K562 (cell line): Measurements from ENCODE around the gene UPK3A. TPM values are rescaled to one million over a fixed set of nuclear protein-coding genes. Genes with fewer than 3 reads are reported as not detected.
A peak's percentile ranks its signal among the peaks of the same experiment; 100 is the strongest.

Experiments used
- ARNT ChIP-seq, 2 experiments: fragments of 450-650 bp; IDR thresholded peaks; 2 replicates each; pipeline ENCODE4 v1.6.1; 2016; ENCODE audit warnings: mild to moderate bottlenecking in 1 of 2
- ELF2 ChIP-seq: fragments of 250-450 bp; sonication (Bioruptor Pico); IDR thresholded peaks from 2 replicates; pipeline ENCODE4 v1.5.0; 2021; ENCODE audit warnings: mild to moderate bottlenecking
- FOXJ2 ChIP-seq: fragments of 200-800 bp; sonication (Bioruptor generic); IDR thresholded peaks from 2 replicates; pipeline ENCODE4 v1.6.1; 2016; ENCODE audit warnings: missing genetic modification characterization, missing compliant biosample characterization
- HNRNPLL ChIP-seq: fragments of 200-400 bp; formaldehyde crosslinking; IDR thresholded peaks from 2 replicates; pipeline ENCODE4 v1.6.1; 2017; ENCODE audit warnings: low read length, low read depth, mild to moderate bottlenecking; ENCODE audit not compliant: poor library complexity, severe bottlenecking
- IRF2 ChIP-seq: sonication (generic); formaldehyde crosslinking; IDR thresholded peaks from 2 replicates; pipeline ENCODE4 v1.8.1; 2022; ENCODE audit warnings: mild to moderate bottlenecking, missing genetic modification reagents
- MAFG ChIP-seq: fragments of 450-650 bp; conservative IDR thresholded peaks from 2 replicates; pipeline ENCODE4 v1.6.1; 2016; ENCODE audit warnings: missing genetic modification characterization, missing compliant biosample characterization
- MTA2 ChIP-seq: fragments of 450-650 bp; IDR thresholded peaks from 2 replicates; pipeline ENCODE4 v1.6.1; 2016; ENCODE audit warnings: low read depth
- NCOA2 ChIP-seq, 2 experiments: fragments of 450-650 bp; IDR thresholded peaks; 2 replicates each; pipeline ENCODE4 v1.6.1; 2018; ENCODE audit warnings: mild to moderate bottlenecking in 2 of 2, moderate library complexity in 1 of 2; ENCODE audit not compliant: partially characterized antibody in 2 of 2
- POLR2G ChIP-seq: fragments of 200-400 bp; formaldehyde crosslinking; IDR thresholded peaks from 2 replicates; pipeline ENCODE4 v1.6.1; 2017; ENCODE audit warnings: low read depth, mild to moderate bottlenecking, antibody characterized with exemption, low read length, moderate library complexity
- PRPF4 ChIP-seq: fragments of 200-400 bp; formaldehyde crosslinking; IDR thresholded peaks from one replicate; pipeline ENCODE4 v1.6.1; 2017; ENCODE audit warnings: low read length, low read depth, mild to moderate bottlenecking; ENCODE audit not compliant: insufficient read depth, poor library complexity, severe bottlenecking
- RBM34 ChIP-seq: fragments of 200-400 bp; formaldehyde crosslinking; IDR thresholded peaks from 2 replicates; pipeline ENCODE4 v1.6.1; 2018; ENCODE audit warnings: low read length, borderline replicate concordance; ENCODE audit not compliant: insufficient read depth
- RFX1 ChIP-seq: fragments of 450-650 bp; IDR thresholded peaks from 2 replicates; pipeline ENCODE4 v1.6.1; 2016; ENCODE audit warnings: mild to moderate bottlenecking, moderate library complexity
- TCFL5 ChIP-seq: fragments of 250-450 bp; sonication (Bioruptor Pico); conservative IDR thresholded peaks from 2 replicates; pipeline ENCODE4 v1.6.1; 2021; ENCODE audit warnings: mild to moderate bottlenecking, moderate library complexity, matching md5 sums
- ZBTB43 ChIP-seq: sonication (generic); formaldehyde crosslinking; IDR thresholded peaks from 2 replicates; pipeline ENCODE4 v1.8.0; 2023; ENCODE audit warnings: mild to moderate bottlenecking, missing genetic modification reagents
- ZC3H8 ChIP-seq: fragments of 450-650 bp; IDR thresholded peaks from 2 replicates; pipeline ENCODE4 v1.6.1; 2017
- ZNF212 ChIP-seq: fragments of 450-650 bp; formaldehyde crosslinking; IDR thresholded peaks from 2 replicates; pipeline ENCODE4 v1.4.0; 2020; ENCODE audit warnings: mild to moderate bottlenecking
- ZNF274 ChIP-seq: IDR thresholded peaks from 2 replicates; pipeline ENCODE4 v1.6.1; 2011; ENCODE audit warnings: low read depth, mild to moderate bottlenecking, low read length, moderate library complexity, borderline replicate concordance
- ZNF318 ChIP-seq, 2 experiments: fragments of 450-650 bp; IDR thresholded peaks; 2 replicates each; pipeline ENCODE4 v1.6.1; 2016; ENCODE audit warnings: mild to moderate bottlenecking in 2 of 2, borderline replicate concordance in 1 of 2, low read depth in 1 of 2, moderate library complexity in 1 of 2
- polyA plus RNA-seq, 8 experiments: library from polyadenylated mRNA; depleted of rRNA in 4 of 8; stranded (reverse) in 5 of 8; unstranded in 3 of 8; fragments of >200 nt; fragmentation: Nextera tagmentation in 2 of 8; fragmentation: Illumina TruSeq in 1 of 8; extraction: Ambion mirVana in 2 of 8; extraction: Trizol in 1 of 8; gene quantifications; 2 replicates each; pipeline versions ENCODE4 v1.2.1 to v1.2.3, GENCODE V29; 2011 to 2014; ENCODE audit warnings: inconsistent platforms in 1 of 8, missing spikeins in 1 of 8
- total RNA-seq, 7 experiments: library from RNA; depleted of rRNA in 6 of 7; stranded (reverse); fragments of >200 nt in 6 of 7; fragmentation: Illumina TruSeq in 2 of 7; extraction: Trizol in 2 of 7; gene quantifications; 2 replicates each; pipeline versions ENCODE4 v1.2.1 to v1.2.3, GENCODE V29; 2011 to 2021; ENCODE audit warnings: low replicate concordance in 1 of 7

UPK3A gene
- total and polyA plus RNA-seq, 9 of the 15 experiments (the other 6 are each of a cell fraction or from before 2014, with no cell fraction given) = not detected

GRCh38 chr22:45309422-45310227 is 24.9 kb downstream of the UPK3A start, which contains the start of gene FAM118A (continued):
- TF ChIP-seq RBM34 (no peak), MTA2 (no peak), MAFG (tag) (no peak), IRF2 (no peak), ZNF274 (no peak), PRPF4 (no peak), ZC3H8 (no peak), HNRNPLL (peak; percentile 26), ZBTB43 (CRISPR knock-in tag) (no peak), TCFL5 (no peak), ELF2 (CRISPR knock-in tag) (no peak), ZNF318 (IDR thresholded peaks at IDR 0.05; ENCODE audit: borderline replicate concordance in 1 of 2, low read depth in 1 of 2) (no peak), RFX1 (no peak), FOXJ2 (tag) (no peak), ZNF212 (CRISPR knock-in tag) (no peak), ARNT (IDR thresholded peaks at IDR 0.05) (no peak), POLR2G (peak; percentile 84), NCOA2 (IDR thresholded peaks at IDR 0.05; ENCODE audit: partially characterized antibody in 2 of 2) (no peak)
